Ascending aorta (tissue), 2 donors: Measurements from ENCODE around the gene AGR3. TPM values are rescaled to one million over a fixed set of nuclear protein-coding genes. Genes with fewer than 3 reads are reported as not detected.

Experiments
- DNase-seq, 2 donors: peaks; one replicate each; pipeline ENCODE4 v3.0.0-alpha.2; 2019; ENCODE audit warnings: low spot score in 2 of 2
- H3K27ac ChIP-seq, 2 donors: fragments of 200-600 bp; sonication (generic); one replicate each; pipeline ENCODE4 v1.5.1; 2016 to 2017; ENCODE audit warnings: mild to moderate bottlenecking in 1 of 2
- H3K27me3 ChIP-seq: fragments of 200-600 bp; sonication (generic); one replicate; pipeline ENCODE4 v1.5.1; 2017
- H3K36me3 ChIP-seq, 2 donors: fragments of 200-600 bp; sonication (generic); one replicate each; pipeline ENCODE4 v1.5.1; 2016
- H3K4me1 ChIP-seq, 2 donors: fragments of 200-600 bp; sonication (generic); one replicate each; pipeline ENCODE4 v1.5.1; 2016 to 2017; ENCODE audit warnings: mild to moderate bottlenecking in 1 of 2
- H3K4me3 ChIP-seq, 2 donors: fragments of 200-600 bp; sonication (generic); one replicate each; pipeline ENCODE4 v1.5.1; 2016 to 2017; ENCODE audit warnings: mild to moderate bottlenecking in 1 of 2
- H3K9me3 ChIP-seq, 2 donors: fragments of 200-600 bp; sonication (generic); one replicate each; pipeline ENCODE4 v1.5.1; 2016
- intact Hi-C: fragments of 100-400 bp; cut with DNase I; formaldehyde crosslinking; loops from one replicate; pipeline ENCODE4 v1.15.1; 2023
- total RNA-seq: library from RNA; depleted of rRNA; stranded (reverse); fragments of >200 nt; gene quantifications from one replicate; pipeline ENCODE4 v1.1.0, GENCODE V29; 2016
- TF ChIP-seq, protein P1 (sequence below), 3 experiments: fragments of 200-600 bp in 2 of 3; fragments of 450-650 bp in 1 of 3; sonication (generic) in 2 of 3; IDR thresholded peaks; one replicate each; pipeline ENCODE4 v1.5.1; 2016 to 2019; ENCODE audit warnings: antibody characterized with exemption in 3 of 3, mild to moderate bottlenecking in 1 of 3, moderate library complexity in 1 of 3

The AGR3 gene
- total RNA-seq, 1 donor from 2014 or later = not detected

DNA sequence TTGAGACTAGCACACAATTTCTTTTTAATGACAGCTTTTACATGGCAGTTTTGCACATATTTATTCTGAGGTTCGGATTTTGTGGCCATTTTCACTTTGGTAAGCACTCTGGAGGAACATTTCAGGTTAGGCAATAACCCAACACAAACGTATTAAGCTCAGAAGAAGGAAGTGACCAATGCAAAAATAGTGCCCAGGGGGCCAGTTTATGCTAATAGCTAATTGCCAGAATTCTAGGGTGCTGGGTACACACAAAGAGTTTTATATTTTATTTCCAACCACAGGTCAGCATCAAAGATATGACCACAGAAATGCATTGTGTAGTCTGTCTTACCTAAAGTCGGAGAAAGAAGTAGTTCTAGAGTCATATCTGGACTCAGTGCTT is 68.6 kb downstream of the AGR3 start:
- Histone ChIP-seq H3K4me1 (peaks cover 2 to 3% of the 10 kb centered on the region in 2 donors), H3K27ac (peak overlapping the region; percentile 35 to 59), H3K36me3 (no peaks in the 10 kb centered on the region), H3K4me3 (peak overlapping the region in 1 of 2 donors; percentile 27), H3K27me3 (no peaks in the 10 kb centered on the region), H3K9me3 (no peaks in the 10 kb centered on the region)
- DNase-seq = no peak
- intact Hi-C loops = no loop called here
- TF ChIP-seq, protein P1, sequence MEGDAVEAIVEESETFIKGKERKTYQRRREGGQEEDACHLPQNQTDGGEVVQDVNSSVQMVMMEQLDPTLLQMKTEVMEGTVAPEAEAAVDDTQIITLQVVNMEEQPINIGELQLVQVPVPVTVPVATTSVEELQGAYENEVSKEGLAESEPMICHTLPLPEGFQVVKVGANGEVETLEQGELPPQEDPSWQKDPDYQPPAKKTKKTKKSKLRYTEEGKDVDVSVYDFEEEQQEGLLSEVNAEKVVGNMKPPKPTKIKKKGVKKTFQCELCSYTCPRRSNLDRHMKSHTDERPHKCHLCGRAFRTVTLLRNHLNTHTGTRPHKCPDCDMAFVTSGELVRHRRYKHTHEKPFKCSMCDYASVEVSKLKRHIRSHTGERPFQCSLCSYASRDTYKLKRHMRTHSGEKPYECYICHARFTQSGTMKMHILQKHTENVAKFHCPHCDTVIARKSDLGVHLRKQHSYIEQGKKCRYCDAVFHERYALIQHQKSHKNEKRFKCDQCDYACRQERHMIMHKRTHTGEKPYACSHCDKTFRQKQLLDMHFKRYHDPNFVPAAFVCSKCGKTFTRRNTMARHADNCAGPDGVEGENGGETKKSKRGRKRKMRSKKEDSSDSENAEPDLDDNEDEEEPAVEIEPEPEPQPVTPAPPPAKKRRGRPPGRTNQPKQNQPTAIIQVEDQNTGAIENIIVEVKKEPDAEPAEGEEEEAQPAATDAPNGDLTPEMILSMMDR (IDR thresholded peaks at IDR 0.05) = no peak

DNA sequence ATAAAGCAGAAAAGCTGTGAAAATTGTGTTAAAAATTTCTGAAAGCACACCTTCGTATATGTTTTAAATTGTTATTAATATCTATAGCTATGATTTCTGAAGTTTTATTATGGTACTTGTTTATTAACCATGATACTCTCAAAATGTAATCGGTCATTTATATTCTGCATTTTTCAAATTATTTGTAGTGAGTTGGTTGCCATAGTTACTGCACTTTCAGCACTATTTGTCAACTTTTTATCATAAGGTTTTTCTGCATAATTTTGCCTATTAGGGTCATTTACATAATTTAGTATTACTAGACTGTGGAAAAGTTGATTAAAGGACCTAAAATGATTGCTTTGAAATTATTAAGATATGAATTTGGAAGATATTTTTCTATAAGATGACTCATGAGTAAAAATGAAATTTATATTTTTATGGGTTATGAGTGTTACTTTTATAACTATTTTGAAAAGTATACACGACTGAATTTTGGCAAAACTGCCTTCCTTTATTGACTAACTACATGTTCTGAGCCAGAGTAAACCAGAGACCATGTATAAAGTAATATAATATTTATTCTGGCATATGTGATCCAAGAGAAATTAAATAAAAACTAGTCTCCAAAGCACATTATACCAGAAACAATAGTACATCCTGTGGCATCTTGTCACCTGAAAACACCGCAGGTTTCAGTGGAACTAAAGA is 69.1 kb downstream of the AGR3 start:
- Histone ChIP-seq H3K4me1 (peaks cover 2 to 3% of the 10 kb centered on the region in 2 donors), H3K4me3 (peak overlapping the region in 1 of 2 donors; percentile 27), H3K27me3 (no peaks in the 10 kb centered on the region), H3K27ac (peak overlapping the region; percentile 35 to 59), H3K9me3 (no peaks in the 10 kb centered on the region), H3K36me3 (no peaks in the 10 kb centered on the region)
- DNase-seq = no peak
- TF ChIP-seq, protein P1 (IDR thresholded peaks at IDR 0.05) = no peak
- intact Hi-C loops = no loop called here

DNA sequence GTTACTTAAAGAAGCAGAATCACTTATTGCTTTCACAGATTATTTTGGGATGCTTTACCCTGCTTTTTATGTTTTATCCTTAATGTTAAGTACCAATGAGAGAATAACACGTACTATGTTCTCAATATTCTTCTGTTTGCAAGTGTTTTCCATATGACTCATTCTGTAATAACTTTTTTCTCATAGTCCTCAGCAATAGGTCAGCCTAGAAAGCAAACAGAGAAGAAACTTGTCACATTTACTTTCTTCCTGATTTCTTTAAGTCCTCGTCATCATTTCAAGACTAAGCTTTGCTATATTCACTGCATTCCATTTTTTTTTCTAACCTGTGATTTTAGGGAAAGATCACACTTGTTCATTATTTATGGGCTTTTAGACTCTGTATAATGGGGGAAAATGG is 70.2 kb downstream of the AGR3 start:
- Histone ChIP-seq H3K9me3 (no peaks in the 10 kb centered on the region), H3K36me3 (no peaks in the 10 kb centered on the region), H3K27me3 (no peaks in the 10 kb centered on the region), H3K27ac (no peak overlapping the region), H3K4me1 (peaks cover 2 to 3% of the 10 kb centered on the region in 2 donors), H3K4me3 (no peak overlapping the region)
- intact Hi-C loops = no loop called here
- no peak for DNase-seq
- TF ChIP-seq, protein P1 (IDR thresholded peaks at IDR 0.05) = no peak

DNA sequence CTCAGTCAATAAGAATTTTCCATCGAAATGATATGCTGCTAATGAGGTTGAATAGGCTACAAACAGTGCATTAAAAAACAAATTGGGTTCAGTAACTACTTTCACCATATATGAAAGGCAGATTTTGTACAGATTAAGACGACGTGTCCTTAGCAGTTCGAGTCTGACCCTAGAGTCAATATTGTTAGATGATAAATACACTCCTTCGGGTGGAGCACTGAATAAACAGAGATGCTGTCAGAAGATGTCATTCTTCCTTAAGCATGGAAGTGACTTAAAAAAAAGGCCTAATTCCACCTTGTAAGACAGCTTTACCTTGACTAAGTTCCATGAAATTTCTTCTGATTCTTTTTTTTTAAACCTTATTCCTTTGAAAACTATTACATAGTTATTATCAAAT is 71.2 kb downstream of the AGR3 start:
- TF ChIP-seq, protein P1 (IDR thresholded peaks at IDR 0.05) = no peak
- H3K27ac ChIP-seq = no peak overlapping the region

DNA sequence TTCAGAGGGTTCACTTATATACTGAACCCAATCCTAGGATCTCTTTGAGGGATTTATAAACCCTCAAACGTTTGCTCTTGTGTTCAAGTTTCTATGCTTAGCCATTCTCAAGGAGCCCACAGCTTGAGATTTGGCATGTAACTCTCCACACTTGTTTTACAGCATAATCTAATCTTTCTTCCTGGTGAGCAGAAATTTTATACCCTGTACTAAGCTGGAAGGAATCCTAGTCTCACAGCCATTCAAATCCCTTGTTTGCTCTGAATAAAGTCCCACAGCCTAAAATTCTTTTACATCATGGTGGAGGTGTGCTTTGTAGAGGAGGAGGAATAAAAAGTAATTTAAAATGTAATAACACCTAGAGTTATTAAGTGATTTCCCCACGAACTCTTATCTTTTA is 71.7 kb downstream of the AGR3 start:
- Histone ChIP-seq H3K27ac (no peak overlapping the region), H3K4me3 (no peak overlapping the region), H3K9me3 (no peaks in the 10 kb centered on the region), H3K27me3 (no peaks in the 10 kb centered on the region), H3K4me1 (peaks cover 2 to 3% of the 10 kb centered on the region in 2 donors), H3K36me3 (no peaks in the 10 kb centered on the region)
- TF ChIP-seq, protein P1 (IDR thresholded peaks at IDR 0.05) = no peak
- intact Hi-C loops = no loop called here
- DNase-seq = no peak

More for the DNA sequence above, 71.2 kb downstream of the AGR3 start:
- H3K4me3 ChIP-seq = no peak overlapping the region
- H3K9me3 ChIP-seq = no peaks in the 10 kb centered on the region
- H3K4me1 ChIP-seq = peaks cover 2 to 3% of the 10 kb centered on the region in 2 donors
- intact Hi-C loops = no loop called here
- no peaks in the 10 kb centered on the region for H3K27me3 ChIP-seq
- DNase-seq = no peak
- H3K36me3 ChIP-seq = no peaks in the 10 kb centered on the region

Other genes starting within 250 kb of the AGR3 start
- gene ANKMY2, start 236.2 kb downstream of the AGR3 start, total RNA-seq = 11.2 TPM
- 18.0 TPM for gene BZW2, start 235.8 kb downstream of the AGR3 start, total RNA-seq
- 4.4 TPM for gene TSPAN13, start 128.2 kb downstream of the AGR3 start, total RNA-seq
- not detected for gene AGR2, start 77.0 kb downstream of the AGR3 start, total RNA-seq